Activated naive CD4-positive, alpha-beta T cell treated with anti-CD3 and anti-CD28 coated beads, Interleukin-2, amount 50 U/mL, for 16 hours (primary cell): ENCODE measurements around the gene DUSP3.

Experiments
- DNase-seq: peaks from one replicate; pipeline ENCODE4 v3.0.0-alpha.2; 2020

The DUSP3 gene

DNA sequence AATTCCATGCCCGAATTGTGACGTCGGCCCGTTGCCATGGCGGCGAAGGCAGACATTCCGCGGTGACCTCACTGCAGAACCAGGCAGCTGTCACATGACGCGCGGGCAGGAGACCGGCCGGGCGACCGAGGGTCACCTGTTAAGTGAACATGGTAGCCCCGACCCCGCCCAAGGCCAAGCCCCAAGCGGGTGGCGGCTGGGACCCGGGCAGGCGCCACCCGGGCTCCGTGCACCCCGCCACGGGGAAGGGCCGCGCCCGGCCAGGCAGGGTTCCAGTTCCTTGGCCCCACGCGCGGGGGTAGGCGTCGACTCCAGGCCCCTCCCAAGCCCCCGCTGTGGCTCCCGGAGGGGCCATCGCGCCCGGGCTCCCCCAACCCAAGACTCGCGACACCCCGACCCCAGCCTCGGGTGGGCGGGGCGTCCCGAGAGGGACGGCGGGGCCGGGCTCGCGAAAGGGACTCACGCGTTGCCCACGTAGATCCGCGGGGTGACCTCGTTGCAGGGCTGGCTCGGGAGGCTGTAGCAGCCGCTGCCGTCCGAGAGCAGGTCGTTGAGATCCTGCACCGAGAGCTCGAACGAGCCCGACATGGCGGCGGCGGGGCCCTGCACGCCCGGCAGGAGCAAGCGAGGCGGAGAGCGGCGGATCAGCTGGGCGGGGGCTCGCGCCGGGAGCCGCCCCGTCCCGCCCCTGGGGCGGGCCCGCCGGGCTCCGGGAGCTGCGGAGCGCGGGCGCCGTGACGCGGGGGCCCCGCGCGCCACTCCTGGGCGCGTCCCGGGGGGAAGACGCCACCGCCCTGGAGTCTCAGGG, at the start of gene DUSP3:
DUSP3 (minus strand) TSS at position 641 of the 808 bp plus-strand sequence; CDS start at position 588, 53 bp downstream.
- peak; percentile 79 for DNase-seq

DNA sequence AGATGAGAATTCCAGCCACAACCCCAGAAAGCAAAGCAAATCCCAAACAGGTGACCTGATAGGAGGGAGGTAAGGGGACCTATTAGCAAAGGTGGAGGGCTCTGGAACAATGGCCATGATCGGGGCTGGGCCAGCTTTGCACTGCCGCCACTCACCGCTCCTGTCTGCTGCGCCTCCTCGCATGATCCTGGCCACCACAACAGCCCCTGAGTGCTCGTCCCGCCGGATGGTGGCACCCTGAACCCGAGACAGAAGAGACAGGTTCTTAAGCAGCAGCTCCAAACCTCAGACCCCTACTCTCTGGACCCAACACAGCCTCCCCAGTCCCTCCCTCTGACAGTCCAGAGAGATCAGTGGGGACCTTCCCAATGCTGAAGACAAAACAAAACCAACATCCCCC, 48.8 kb upstream of the DUSP3 start:
- no peak for DNase-seq

DNA sequence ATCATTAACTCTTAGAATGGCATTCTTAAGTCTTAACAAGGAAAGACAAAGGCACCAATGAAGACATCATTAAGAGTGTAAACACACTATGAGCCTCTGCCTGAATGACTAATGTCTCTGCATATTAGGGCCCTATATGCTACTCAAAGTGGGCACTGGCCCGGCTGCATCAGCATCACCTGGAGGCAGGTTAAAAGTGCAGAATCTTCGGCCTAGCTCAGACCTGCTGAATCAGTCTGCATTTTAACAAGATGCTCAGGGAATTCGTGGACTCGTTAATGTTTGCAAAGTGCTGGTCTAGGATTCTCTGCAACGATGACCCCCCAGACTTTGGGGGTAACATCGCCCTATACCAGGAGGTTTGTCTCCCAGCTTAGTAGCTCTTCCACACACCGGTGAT, 47.4 kb upstream of the DUSP3 start:
- DNase-seq: no peak

DNA sequence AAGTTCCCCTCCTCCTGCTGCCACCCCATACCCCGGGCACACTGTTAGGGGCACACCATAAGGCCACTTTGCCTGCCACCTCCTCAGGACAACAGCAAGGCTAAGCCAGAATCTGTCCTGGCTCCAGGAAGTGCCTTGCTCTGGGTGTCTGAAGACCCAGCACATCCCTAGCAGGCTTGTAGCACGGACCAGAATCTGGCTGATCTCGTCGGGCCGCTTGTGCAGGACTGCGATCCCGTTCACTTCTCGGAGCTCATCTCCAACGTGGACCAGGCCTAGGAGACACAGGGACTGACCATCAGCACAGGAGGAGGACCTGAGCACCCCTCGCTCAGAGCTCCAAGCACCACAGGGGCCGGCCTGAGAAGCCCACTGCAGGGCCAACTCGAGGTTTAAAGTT, 46.8 kb upstream of the DUSP3 start:
- DNase-seq: no peak

DNA sequence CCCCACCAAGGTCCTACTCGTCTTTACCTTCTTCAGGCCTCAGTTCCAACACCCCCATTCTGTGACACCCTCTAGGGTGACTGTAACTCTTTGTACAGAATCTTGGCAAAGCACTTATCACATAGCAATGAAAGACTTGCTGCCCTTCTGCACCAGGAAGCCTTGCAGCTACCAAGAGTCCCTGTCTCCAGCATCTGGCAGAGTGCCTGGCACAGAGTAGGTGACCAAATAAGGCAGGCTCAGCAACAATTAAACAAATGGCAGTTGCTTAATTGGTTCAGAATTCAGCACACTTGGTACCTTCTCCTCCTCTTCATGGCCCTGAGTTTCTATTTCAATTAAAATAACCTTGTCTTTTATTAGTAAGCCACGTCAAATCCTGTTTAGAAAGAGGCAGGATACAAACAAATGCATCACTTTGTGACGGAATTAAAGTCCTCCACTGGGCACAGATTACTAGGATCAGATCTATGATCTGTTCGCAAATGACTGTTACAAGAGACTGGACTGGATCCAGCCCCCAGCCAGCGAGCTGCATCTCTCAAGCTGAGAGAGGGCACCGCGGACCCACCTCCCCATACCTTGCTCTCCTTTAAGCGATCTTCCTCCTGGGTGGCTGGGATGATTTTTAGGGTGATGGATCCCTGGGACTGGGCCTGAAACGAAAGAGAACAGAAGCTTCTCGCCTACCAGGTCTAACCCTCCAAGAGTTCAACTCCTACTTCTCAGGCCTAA, 44.7 kb upstream of the DUSP3 start:
- no peak for DNase-seq

DNA sequence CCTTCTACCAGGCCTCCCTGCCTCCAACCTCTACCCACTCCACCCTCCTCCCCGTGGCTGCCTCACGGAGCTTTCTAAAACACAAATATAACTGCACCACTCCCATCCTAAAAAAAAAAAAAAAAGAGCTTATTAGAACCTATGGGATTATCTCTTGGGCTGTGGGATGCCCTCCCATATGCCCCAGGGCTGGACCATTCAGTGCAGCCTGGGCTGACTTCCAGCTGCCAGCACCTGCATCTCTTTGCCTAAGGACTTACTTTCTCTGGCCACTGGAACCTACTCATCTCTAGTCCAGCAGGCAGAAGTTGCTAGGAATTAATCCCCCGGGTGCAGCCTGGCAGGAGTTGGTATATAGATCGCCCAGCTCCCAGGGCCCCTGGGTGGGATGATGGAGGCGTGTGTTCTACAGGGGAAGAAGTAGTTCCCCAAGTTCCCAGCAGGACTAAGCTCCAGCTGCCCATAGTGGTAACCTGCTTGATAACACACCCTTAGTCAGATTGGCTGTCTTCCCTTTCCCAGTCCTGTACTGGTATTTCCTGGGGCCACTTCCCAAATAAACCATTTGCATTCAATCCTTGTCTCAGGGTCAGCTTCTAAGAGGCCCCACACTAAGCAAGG, 43.9 kb upstream of the DUSP3 start:
- no peak for DNase-seq

DNA sequence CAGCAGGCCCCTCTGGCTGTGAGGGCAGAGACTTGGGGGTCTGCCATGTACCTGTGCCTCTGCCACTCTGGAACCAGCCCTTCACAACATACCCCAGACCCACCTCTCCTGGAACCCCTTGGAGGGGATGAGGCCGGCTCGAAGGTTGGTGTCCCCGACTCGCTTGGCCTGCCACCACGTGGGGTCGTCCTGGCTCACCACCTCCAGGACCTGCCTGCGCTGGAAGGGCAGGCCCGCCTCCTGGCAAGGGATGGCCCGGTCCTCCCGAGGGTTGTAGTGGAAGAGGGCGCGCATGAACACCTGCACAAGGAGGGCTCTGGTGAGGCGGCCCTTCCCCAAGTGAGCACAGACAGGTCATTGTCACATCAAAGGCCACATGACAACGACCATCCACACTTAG, 42.0 kb upstream of the DUSP3 start:
- no peak for DNase-seq

DNA sequence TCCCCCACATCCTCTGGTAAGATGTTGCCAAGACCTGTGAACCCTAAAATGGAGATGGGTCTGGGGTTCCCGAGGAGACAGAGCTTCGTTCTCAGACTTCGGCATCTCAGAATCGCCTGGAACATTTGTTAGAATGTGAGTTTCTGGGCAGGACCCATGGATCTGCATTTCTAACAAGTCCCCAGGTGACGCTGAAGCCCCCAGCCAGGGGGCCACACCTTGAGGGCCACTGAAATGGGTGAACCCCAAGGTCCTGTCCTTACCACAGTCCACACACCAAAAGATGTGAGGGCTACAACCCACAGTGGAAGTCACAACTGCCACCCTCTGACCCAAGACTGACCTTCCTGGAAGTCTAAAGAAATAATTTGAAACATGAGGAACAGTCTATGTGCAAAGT, 40.2 kb upstream of the DUSP3 start:
- no peak for DNase-seq

DNA sequence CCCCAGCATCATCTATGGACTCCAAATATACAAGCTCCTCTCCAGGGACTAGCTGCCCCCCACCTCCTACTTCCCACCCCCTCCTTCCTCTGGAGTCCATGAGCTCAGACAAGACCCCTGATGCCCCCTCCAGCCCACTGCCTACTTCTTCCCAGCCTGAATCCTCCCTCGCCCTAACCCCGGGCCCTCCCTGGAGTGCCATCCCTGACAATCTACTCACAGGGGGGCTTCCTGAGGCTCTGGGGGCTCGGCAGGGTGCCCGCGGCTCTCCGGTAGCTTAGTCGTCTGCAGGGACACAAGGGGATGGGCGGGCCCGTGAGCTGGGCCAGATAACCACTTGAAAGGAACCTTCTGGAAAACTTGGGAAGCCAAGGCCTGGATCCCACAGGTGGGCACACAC, 39.0 kb upstream of the DUSP3 start:
- DNase-seq: no peak

DNA sequence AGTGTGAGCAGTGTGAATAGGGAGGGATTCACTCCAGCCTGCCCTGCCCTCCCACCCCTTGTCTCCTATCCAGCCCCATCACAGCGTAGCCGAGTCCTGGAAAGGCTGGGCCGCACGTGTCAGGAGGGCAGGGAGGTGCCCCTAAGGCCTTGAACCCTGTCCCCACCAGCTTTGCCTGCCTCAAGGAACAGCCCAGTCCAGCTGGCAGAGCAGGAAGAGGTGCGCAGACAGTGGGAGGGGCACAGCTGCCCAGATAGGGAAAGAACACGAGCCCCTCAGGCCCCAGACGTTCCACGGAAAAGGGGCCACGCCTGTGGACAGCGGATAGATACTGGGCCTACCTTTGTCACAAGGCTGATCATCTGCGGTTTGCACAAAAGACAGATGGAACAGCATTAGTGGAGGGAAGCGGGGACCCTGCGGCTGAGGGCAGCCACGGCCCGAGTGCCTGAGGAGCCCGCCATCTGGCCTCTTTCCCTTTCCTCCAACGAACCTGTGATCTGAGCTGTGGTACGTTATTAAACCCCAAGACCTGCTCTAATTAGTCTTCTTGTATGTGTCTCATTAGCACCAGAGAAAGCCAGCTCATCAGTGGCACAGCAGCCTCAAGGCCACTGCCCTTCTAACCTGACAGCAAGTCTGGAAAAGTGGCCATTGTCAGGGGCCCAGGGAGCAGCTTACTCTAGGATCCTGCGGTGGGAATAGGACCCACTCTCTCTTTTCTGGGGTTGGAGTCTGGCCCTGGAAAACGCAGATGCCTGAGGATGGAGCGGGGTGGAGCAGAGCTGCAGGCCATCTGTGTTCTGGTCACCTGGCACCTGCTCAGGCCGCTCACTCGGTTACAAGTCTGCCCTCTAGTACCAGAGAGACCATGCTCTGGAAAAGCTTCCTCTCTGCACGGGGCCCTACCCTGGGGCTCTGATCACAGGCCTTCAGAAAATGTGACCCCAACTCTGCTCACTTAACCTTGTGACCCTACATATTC, 37.9 kb upstream of the DUSP3 start:
- no peak for DNase-seq

DNA sequence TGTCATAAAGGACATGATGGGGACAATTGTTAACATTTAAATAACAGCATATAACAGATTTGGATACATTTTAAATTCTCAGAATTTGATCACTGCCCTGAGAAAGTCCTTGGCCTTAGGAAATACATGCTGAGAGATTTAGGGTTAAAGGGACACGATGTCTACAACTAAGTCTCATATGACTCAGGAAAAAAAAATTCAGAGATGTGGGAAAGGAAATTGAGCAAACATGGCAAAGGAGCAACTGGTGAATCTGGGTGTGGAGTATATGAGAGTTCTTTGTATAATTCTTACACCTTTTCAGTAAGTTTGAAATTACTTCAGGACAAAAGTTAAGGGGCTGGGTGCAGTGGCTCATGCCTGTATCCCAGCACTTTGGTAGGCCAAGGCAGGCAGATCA, 35.9 kb upstream of the DUSP3 start:
- DNase-seq: no peak

DNA sequence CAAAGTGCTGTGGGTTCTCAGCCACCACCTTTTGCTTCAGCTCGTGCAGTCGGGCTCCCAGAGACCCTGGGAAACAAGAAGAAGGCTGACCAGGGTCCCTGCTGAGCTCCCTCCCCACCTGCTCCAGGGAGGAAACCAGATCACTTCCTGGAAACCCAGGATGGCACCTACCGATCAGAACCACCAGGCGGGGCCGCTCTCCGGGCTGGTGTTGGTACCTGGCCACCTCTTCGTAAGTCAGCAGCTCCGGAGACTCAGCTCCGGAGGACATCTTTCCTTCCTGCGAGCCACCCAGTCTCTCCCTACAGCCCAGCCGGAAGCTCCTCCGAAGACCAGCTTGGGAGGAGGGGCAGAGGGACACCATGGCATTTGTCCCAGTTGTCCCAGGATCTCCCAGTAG, 35.2 kb upstream of the DUSP3 start:
- DNase-seq: no peak

DNA sequence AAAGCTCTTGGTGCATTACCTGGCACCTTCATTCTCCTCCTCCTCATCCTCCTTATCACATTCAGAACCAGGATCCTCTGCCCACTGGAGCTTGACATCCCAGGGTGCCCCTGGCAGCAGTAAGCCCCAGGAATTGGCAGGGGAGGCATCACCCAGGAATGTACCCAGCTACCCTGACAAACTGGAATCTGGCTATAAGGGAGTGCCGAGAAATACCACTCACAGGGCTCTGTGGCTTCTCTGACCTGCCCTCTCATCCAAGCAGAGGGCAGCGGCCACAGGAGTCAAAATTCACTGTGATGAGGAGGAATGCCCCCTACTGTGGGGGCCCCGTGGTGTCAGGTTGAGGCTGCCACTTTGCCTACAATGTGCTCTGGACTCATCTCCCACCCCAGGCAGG, 34.6 kb upstream of the DUSP3 start:
- DNase-seq: no peak

DNA sequence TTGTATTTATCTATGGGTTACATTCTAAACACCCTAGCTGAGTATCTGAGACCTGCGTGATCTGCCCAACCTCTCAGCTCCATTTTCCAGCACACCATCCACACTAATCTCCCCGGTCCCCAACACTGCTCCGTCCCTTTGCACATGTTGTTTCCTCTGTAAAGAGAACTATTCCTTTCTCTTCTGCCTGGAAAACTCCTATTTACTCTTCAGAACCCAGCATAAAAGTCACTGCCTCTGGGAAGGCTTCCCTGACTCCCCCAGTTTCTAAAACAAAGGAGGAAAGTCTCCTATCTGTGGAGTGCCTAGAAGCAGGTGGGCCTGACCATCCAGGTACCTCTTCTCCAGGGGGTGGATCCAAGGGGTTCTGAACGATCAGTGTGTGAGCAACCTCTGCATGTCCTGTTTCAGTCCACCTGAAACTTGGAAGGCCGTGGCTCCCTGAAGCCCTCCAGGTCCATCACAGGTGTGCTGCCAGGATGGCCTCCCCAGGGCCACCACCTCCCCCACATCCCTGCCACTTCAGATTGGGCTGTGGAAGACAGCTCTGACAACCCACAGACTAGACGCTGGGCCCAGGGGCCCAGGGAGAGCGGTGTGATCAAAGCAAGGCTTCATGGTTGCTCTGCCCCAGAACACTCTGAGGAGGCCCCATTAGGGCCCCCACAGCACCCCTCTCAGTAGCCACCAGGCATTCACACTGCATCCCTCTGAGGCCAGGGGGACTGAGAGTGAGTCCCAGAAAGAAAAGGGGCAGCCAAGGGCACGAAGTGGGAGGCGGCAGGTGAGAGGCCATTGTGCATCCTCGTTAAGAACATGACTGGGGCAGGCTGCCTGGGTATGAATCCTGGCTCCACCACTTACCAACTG, 33.9 kb upstream of the DUSP3 start:
- DNase-seq: no peak

DNA sequence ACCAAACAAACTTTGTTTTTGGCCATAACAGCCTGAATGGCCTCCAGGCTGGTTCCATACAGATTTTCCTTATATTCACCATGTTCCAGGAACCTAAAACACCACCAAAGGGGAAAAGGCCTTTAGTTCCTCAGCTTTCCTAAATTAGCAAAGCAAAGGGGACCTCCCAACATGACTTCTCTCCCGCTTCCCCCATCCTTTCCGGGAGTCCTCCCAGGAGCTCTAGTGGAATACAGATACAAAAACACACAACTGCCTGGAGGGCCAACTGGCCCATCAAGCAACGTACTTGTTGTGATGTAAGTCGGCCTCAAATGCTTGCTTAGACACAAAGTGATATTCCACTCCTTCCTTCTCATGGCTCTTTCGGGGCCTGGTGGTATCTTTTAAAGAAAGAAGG, 32.0 kb upstream of the DUSP3 start:
- DNase-seq: no peak

DNA sequence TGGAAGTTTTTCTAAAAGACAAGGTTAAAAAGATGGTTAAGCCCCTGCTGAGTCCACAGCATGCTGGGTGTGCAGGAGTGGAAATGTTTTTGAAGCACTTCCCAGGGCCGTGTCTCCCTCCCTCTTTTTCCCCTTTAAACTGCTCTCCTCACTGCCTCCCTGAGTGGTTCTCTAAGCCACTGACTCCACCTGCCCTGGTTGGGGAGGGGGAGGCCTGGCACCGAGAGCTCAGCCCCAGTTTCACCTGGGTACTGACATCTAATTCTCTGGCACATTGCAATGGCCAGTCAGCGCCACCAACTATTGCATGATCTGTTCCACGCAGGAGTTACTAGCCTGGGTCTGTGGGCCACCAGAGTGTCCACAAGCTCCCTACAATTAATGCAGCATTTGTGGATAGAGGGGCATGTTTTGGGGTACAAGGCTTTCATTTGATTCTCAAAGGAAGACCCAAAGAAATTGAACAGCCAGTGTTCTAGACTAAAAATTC, 31.5 kb upstream of the DUSP3 start:
- no peak for DNase-seq

DNA sequence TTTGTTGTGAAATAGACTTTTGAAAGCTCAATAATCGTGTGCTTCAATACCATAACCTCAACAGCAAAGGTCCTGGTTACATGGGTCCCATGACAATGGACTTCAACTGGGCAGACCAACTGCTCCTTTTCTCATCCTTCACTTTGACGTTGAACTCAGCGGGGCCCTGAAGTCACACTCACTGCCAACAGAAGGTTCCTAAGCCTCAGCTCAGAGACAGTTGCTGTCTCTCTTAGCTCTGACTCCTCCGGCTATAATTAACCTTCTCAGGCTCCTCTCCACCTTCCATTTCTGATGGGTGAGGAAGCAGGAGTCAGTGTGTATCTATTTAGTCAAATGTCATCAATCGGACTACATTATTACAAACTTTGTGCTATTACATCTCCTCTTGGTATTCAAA, 30.3 kb upstream of the DUSP3 start:
- DNase-seq: no peak

DNA sequence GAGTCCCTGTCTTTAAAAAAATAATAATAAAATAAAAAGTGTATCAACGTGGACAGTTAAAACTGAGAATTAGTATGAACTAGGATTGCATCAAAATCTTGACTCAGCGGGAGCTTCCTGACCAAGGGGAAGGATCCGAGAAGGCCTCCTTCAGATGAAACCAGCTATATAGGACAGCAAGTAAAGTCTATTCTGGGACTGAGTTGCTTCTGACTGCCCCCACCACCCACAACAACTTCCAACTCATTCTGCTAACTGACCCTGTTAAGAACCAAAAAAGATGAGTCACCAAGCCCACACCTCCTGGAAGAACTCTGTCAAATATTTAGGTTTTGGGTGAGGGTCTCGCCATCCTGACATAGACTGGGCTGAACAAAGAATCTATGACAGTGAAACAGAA, 29.3 kb upstream of the DUSP3 start:
- no peak for DNase-seq

DNA sequence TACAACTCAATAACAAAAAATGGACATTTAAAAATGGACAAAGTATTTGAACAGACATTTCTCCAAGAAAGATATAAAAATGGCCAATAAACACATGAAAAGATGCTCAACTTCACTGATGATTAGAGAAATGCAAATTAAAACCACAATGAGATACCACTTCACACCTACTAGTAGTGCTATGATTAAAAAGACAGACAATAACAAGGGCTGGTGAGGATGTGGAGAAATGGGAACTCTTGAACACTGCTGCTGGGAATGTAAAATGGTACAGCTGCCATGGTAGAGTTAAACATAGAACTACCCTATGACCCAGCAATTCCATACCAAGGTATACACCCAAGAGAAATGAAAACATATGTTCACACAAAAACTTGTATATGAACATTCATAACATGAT, 26.3 kb upstream of the DUSP3 start:
- DNase-seq: no peak

DNA sequence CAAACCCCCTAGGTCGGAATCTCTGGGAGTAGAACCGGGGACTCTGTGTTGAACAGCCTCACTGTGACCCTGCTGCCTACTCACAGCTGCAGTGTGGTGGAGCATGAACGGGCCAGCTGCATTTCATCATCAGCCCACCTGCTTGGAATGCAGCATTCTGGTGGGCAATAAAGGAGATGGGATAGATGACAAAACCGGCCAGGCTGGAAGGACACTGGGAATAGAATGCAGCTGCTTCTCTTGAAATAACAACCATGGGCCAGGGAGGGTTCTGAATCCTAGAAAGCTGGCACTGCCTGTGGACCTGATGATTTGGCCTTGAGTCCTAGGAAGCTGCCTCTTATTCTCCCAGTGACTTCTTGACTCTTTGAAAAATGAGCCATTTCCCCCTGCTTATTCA, 25.0 kb upstream of the DUSP3 start:
- DNase-seq: no peak

DNA sequence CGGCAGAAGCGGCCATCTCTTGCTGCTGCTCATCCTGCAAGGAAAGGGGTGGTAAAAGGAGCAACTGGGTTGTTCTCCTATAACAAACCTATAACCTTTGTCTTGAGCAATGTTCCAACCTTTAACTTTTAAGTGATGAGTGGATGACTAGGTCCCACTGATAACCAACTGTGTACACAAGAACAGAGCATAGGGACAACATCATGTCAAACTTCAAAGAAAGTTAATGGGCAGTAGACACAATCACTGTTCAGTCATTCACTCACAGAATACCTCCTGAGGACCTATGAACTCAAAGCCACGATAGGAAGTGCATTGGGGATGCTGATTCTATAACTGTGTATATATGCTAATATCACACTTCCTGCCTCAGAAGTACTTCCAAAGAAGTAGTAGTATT, 23.1 kb upstream of the DUSP3 start:
- no peak for DNase-seq

DNA sequence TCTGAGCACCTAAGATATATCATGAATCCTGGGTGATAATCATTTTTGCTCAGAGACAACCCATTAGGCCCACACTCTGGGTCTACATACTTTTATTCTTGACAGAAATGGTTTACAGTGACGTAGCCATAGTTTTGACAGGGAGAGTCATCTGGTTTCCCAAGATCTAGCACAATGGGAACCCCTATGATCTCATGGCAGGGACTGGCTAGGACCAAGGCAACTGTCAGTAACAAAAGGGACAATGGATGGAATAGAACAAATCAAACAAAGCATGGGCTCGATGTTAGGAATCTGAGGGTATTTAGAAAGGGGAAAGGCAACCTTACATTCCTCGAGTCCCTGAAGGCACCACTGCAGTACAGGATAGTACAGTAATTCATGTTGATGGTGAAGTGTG, 22.0 kb upstream of the DUSP3 start:
- no peak for DNase-seq
